Inferior parietal cortex (tissue), 1 donor: ENCODE results near the gene CFAP410.
A peak's percentile ranks its signal among the peaks of the same experiment; 100 is the strongest.
"Not testable (repeated sequence)": the region's sequence is repeated elsewhere in the genome, so short reads cannot be mapped to it uniquely, and the experiment has no call there.

Source experiments
- DNase-seq: peaks from one replicate; pipeline ENCODE4 v3.0.0-alpha.2; 2016; ENCODE audit errors: extremely low spot score

The CFAP410 gene

DNA sequence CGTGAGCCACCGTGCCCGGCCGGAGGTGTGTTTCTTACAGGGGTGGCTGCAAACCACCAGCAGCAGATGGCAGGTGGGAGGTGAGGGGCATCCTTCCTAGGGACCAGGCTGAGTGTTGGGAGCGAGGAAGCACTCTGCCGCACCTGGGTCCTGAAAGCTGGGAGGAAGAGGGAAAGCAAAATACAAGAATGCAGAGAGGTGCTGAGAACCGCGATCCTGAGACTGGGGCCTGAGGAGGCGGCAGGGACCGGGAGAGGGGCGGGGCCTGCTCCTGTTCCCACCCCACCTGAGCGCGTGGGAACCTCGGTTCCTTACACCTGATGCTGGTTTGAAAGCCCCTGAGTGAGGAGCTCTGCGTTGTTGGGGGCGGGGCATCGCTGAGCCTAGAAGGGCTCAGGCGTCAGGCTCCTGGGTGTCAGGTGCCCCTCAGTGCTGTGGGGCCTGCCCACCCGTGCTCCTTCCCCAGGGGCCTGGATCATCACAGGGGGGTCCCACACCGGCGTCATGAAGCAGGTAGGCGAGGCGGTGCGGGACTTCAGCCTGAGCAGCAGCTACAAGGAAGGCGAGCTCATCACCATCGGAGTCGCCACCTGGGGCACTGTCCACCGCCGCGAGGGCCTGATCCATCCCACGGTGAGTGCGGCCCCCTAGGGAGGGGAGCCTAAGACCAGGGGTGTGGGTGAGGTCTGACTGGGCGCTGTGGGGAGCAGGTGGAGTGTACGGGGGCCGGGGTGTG is 29.7 kb upstream of the CFAP410 start:
- no peak for DNase-seq

DNA sequence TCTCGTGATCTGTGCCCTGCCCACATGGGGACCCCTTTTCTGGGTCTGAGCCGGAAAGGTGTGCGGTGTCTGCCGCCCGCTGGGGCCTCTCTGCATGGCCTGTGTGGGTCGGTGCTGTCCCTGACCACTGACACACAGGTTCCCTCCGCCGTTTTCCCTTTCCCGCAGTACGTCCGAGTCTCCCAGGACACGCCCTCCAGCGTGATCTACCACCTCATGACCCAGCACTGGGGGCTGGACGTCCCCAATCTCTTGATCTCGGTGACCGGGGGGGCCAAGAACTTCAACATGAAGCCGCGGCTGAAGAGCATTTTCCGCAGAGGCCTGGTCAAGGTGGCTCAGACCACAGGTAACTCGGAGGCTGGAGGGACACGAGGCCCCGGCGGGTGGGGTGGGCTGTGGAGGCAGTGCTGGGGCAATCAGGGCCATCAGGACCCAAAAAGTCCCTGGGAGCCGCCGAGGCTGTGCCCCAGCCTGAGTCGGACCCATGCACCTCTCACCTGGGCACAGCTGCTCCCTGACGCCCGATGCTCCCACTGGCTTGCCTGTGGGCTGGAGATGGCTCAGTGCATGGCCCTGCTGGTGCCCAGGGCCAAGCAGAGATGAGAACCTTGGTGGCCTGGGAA is 27.5 kb upstream of the CFAP410 start:
- no peak for DNase-seq

DNA sequence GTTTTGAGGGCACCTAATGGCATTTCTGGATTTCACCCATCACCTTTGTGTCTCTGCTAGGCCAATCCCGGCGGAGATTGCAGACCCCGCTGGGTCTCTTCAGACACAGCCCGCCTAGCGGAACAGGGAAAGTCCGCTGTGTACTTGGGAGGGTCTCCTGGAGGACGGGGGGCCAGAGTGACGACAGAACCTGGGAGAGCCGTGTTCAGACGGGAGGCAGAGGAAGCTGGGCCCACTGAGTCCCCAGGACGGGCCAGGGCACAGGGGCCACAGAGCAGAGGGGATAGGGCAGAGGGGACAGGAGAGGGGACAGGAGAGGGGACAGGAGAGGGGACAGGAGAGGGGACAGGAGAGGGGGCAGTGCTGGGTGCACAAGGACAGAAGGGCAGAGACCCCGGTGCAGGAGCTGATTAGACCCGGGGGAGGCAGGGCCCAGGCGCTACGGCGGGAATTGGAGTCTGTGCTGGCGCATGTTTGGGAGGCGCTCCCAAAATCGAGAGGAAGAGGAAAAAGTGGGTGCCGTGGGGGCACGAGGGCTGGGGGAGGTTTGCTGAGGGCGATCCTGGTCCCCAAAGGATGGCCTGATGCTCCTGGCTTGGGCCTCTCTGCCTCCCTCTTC is 26.9 kb upstream of the CFAP410 start:
- DNase-seq = no peak

DNA sequence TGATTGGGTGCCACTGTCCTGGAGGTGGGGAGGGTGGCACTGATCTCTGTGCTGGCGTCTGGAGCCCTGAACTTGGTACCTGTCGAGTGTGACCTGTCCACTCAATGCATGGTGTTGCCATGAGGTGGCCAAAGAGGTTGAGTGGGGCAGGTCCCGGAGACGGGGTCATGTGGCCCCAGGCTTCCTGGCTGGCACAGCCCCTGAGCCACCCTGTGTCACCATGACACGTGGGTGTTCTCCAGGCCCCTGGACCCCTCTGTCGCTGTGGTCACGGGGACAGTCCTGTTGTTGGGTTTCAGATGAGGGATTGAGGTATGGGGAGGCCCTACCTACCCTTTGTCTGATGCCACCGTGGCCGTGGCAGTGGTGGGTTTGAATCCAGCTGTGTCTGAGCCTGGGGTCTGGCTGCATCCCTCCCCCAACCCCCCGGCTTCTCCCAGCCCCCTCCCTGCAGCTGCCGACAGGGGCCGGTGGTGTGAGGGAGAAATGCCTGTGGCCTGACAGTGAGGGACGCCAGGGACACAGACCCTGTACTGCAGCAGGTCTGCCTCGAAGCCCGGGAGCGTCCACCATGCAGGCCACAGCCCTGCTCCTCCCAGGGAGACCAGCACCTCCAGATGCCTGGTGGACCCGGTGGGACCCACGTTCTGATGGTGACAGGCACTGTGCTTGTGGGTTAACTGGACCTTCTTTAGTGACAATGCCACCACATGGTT is 26.2 kb upstream of the CFAP410 start:
- DNase-seq = no peak

DNA sequence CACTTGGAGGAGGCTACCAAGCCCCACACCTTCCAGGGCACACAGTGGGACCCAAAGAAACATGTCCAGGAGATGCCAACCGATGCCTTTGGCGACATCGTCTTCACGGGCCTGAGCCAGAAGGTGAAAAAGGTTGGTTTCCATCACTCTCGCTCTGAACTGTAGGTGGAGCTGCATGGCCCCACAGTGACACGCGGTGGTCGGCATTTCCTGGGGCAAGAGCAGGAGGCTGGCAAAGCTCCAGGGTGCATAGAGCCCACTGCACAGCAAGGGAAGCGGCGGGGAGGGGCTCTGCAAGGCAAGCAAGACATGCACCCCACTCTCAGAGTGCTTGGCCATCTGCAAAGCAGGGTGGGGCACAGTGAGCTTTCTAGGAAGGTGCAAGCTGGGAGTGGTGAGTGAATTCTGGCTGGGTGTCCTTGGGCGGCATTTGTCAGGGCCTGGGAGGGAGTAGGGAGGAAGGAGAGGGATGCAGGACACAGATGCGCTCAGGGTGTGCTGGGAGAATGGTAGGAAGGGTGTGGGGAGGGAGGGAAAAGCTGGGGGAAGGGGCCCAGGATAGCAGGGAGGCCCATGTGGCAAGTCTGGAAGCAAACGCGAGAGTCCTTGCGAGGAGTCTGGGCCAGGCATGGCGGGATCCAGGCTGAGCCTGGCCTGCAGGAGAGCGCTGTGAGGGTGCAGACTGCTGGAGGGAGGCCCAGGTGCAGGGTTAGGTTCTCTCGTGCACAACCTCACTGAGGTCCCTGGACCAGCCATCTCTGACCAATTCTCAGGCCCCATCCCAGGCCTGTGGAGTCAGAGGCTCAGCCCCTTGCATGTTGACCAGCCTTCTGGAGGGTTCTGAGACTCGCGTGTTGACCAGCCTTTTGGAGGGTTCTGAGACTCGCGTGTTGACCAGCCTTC is 25.2 kb upstream of the CFAP410 start:
- no peak for DNase-seq

DNA sequence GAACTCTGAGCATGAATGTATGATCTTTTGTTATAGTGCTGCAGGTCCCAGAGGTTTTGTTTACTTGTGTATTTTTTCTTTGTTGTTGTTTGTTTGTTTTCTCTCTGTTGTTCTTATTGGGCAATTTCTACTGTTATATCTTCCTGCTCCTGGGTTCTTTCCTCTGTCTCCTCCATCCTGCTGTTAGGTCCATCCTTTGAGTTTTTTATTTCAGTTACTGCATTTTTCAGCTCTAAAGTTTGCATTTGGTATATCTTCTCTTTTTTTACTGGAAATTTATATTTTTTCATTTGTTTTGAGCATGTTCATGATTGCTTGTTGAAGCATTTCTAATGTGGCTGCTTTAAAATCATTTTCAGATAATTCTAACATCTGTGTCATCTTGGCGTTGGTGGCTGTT is 24.1 kb upstream of the CFAP410 start:
- no peak for DNase-seq

DNA sequence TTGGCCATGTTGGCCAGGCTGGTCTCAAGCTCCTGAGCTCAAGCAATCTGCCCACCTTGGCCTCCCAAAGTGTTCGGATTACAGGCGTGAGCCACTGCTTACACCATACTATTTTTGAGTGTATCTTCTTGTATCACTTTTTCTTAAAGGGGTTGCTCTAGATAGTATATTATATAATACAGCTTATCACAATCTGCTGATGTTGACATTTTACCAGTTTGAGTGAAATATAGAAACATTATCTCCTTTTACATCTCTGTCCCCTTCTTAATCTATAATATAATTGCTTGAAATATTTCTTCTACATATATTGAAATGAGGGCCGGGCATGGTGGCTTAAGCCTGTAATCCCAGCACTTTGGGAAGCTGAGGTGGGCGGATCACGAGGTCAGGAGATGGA is 22.7 kb upstream of the CFAP410 start:
- DNase-seq = not testable (repeated sequence)

DNA sequence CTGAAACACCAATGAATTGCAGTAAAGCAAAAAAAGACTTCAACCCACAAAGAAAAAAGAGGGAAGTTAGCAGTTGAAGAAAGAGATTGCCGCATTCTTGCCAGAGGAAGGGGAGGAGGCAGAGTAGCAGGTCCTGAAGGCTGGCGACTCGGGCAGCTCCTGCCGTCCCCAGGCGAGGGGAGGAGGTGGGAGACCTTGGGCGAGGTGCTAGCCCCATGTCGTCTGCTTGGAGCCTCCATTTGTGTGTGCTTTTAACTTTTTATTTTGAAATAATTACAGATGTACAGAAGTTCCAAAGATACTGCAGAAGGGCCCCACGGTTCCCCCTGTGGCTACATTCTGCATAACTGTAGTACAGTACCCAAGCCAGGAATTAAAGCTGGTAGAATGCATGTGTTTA is 21.0 kb upstream of the CFAP410 start:
- no peak for DNase-seq

DNA sequence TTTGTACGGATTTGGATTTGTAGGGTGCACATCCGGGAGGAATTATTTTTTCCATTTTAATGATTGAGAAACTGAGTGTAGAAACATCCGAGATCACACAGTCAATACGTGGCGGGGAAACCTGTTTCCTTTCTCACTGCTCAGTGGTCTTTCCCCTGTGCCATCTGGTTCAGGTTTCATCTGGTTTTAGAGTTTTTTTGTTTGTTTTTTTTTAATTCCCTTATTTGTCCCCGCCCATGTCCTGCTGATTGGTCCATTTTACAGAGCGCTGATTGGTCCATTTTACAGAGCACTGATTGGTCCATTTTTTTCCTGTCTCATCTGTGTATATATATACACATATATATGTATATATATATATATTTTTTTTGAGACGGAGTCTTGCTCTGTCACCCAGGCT is 20.2 kb upstream of the CFAP410 start:
- DNase-seq = no peak

DNA sequence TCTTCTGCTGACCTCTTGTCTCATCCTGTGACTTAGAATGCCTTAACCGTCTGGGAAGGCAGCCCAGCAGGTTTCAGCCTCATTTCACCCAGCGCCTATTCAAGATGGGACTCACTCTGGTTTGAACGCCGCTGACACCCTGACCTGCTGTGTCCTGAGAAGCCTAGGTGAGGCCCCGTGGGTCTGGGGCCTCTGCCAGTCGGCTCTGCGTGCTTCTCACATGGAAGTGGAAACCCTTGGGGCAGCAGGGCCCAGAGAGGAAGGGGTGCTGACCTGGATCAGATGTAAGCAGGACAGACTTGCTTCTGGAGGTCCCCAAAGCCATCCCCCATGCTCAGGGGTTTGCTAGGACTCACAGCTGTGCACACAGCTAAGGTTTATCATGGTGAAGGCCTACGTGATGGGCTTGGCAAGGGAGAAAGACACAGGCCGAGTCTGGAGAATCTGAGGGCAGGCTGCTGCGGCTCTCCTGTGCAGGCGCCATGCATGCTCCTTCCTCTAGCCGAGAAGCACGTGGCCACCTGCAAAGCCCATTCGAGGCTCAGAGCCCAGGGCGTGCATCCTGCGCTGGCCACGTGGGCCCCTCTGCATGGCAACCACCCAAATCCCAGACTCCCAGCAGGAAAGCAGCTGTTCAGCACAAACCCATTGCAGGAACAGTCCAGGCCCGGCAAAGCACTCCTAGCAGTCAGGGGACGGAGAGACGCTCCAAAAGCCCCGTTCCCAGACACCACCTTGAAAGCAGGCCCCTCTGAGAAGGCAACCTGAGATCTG is 18.1 kb upstream of the CFAP410 start:
- no peak for DNase-seq

DNA sequence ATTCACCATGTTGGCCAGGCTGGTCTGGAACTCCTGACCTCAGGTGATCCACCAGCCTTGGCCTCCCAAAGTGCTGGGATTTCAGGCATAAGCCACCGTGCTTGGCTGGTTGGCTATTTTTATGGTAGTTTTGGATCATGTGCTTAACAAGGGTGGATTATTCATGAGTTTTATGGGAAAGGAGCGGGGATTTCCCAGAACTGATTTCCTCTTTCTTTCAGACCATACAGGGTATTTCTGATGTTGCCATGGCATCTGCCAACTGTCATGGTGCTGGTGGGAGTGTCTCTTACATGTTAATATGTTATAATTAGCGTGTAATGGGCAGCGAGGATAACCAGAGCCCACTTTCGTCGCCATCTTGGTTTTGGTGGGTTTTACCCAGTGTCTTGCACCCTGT is 17.4 kb upstream of the CFAP410 start:
- no peak for DNase-seq

DNA sequence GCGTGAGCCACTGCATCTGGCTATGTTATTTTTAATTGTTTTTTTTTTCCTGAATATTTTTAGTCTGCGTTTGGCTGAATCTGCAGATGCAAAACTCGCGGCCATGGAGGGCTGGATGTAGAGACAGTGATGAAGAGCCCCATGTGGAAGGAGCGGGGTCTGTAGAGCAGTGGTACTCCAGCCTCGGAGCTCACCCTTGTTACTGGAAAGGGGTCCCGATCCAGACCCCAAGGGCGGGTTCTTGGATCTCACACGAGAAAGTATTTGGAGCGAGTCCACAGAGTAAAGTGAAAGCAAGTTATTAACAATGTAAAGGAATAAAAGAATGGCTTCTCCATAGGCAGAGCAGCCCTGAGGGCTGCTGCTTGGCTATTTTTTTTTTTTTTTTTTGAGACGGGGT is 17.0 kb upstream of the CFAP410 start:
- no peak for DNase-seq

DNA sequence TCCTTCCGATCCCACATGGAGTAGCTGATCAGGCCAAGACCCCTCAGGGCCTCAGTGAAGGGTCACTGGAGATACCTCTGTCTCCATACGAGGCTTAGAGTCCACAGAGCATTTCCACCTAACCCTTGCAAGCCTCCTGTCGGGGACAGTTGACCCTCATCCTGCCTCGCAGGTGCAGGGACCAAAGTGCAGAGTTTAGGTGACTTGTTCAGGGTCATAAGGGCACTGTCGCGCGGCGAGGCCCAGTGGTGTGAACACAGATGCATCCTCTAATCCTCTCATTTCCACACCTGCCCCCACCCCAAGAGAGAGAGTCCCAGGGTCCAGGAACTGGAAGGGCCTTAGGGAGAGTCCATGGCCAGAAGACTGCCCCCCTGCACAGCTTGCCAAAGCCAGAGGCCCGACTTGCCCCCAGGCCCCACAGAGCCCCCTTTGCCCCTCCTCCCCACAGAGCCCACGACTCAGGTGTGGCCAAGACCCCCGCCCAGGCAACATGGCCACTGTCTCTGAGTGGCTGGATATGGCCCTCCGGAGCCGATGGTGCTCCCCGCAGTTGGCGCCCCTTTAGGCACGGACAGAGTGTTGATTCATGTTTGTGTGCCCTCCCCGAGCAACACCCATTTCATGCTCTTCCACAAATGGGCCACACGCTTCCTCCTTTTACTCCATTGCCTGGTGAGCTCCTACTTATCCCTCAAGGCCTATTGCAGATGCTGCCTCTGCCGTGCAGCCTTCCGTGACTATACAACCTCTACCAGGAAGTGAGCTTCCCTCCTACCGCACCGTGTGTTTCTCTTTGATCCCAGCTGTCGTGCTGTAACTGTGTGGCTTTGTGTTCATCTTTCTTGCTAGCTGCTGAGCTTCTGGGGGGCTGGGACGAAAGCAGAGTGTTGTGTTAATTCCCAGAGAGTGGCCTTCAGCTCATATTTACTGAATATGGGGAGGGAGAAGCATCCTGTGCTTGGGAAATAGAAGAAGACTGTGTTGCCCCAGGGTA is 15.9 kb upstream of the CFAP410 start:
- DNase-seq = no peak

DNA sequence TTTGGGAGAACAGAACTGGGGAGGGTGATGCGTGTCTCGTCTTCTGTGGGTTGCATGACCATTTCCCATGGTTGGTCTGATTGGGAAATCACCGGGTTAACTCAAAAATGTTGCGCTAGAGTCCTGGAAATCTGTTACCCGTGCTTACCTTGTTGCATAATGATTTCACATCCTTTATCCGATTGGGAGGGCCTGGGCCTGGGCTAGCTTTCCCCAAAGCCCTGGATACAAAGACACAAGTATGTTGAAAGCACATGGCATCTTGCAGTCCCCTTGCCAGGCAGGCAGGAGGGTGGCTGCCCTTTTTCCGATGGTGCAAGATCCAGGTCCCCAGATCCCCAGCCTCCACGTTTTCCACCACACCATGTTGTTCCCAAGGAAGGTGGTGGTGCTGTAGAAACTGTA is 14.8 kb upstream of the CFAP410 start:
- no peak for DNase-seq

DNA sequence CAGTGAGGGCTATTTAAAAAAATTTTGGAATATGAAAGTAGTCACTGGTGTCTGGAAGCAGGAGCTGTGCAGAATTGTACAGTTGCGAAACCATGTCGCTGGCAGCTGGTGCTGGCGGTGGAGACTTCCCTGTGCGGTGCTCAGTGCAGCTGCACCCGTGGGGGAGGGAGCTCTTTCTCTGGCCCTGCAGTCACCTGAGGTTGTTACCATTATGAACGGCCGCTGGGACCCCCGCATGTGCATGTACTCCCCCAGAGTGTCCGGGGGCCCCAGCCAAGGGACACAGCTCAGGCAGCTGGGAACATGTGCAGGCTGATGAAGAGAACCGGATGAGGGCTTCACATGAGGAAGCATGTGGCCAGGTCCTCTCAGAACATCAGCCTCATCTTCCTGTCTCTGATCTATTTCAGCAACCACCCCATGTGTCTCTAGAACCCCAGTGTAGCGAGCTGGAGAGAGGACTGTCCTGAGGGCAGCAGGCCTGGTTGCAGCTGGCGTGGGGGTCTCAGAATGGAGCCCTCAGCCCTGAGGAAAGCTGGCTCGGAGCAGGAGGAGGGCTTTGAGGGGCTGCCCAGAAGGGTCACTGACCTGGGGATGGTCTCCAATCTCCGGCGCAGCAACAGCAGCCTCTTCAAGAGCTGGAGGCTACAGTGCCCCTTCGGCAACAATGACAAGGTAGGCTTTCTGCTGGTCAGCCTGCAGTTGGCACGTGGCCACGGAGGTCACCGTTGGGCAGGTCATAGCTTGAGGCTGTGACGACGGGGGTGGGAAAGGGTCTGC is 14.2 kb upstream of the CFAP410 start, which contains the start of gene TRPM2:
Gene TRPM2, plus strand, starts transcription at position 431 of the 780 bp plus-strand sequence. Its CDS starts 80 bp downstream, at position 511.
- peak; percentile 40 for DNase-seq

DNA sequence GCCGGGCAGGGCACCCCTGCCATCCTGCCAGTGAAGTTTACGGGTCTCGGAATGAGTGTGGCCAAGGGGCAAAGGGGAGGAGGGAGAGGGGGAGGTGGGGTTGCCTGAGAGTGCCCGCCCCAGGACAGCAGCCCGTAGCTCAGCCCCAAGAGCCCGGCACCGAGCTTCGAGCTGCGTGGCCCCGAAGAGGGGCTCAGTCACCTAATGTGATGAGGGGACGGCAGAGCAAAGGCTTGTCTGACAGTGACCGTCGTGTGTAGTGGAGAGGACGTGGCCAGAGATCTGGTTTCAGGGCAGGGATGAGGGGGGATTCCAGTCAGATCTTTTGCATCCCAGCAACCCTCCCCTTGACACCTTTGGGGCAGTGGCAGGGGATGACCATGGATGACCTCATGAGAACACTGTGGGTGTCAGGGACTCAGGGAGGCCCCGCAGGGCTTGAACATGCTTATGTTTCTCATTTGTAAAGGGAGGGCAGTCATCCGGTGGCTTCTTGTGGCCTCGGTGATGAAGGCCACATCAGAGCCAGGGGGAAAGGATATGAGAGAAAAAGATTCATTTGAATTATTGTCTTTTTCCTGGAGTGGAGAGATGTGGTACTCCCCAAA is 13.2 kb upstream of the CFAP410 start:
- no peak for DNase-seq

DNA sequence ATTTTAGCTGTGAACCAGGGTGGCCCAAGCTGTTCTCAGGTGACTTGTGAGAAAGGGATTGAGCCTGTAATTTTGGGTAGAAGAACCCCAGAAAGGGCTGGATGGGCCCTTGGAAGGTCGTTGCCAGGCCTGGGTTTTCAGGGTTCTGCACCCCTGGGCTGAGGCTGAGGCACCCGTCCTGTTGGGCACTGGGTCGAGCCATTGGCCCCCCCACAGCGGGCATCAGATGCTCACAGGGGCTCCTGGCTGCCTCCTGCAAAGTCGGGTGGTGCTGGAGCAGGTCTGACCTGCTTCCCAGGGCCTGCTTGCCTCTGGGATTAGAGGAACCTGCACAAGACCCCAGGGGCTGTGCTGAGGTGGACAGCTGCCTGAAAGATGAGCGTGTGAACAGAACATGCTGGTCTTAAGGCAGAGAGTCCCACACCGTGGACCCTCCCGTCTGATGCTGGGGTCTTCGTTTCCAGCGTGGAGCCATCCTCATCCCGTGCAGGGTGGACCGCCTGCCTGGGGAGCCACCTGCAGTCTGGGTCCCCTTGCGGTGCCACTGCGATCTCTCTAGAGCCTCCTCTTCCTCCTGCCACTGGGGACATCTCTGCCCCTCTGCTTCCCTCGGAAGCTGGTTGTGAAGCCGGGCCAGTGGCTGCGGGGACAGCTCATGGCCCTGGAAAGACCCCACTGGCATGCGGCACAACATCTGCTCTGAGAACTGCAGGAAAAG is 12.5 kb upstream of the CFAP410 start:
- no peak for DNase-seq
